HepG2 (cell line): ENCODE measurements around the gene MGAT4C. TPM values are rescaled to one million over a fixed set of nuclear protein-coding genes. Genes with fewer than 3 reads are reported as not detected.

Experiments used
- ATAC-seq: fragments of 200-7000 bp; cut with Tn5 transposase; 3 replicates; pipeline ENCODE4 v1.9.1; 2020; ENCODE audit warnings: mild to moderate bottlenecking, moderate library complexity
- BruUV-seq: library from RNA; stranded (reverse); fragments of 400-500 nt; replicated peaks from 2 replicates; lab custom pipeline; 2021; lab: Mats Ljungman, UMichigan
- CTCF ChIA-PET: fragments of 300-600 bp; formaldehyde crosslinking; extraction: SDS; loops from one replicate; lab custom pipeline; 2021; ENCODE audit warnings: low total read pairs, inconsistent platforms, low intra/inter-chr PET ratio; lab: Yijun Ruan, JAX
- POLR2A ChIA-PET: fragments of 350-600 bp; sonication (Branson Sonifier 250); formaldehyde crosslinking; loops from one replicate; lab custom pipeline; 2020; ENCODE audit warnings: antibody characterized with exemption, inconsistent platforms; lab: Yijun Ruan, JAX
- DNase-seq: peaks from one replicate; pipeline ENCODE4 v3.0.0-alpha.2; 2015; ENCODE audit warnings: low spot score
- FAIRE-seq: peaks from 3 replicates; lab custom pipeline; 2011; peaks lifted over from hg19 to GRCh38; lab: Jason Lieb, UNC
- H2AFZ ChIP-seq: one replicate; pipeline ENCODE4 v1.6.1; 2011; ENCODE audit warnings: low read length, inconsistent platforms
- H3K27ac ChIP-seq: fragments of 300-600 bp; 3 replicates; pipeline ENCODE4 v1.8.0; 2011; ENCODE audit warnings: mixed run types, mild to moderate bottlenecking, mixed read lengths, low read length, inconsistent platforms; ENCODE audit not compliant: insufficient read depth; ENCODE audit errors: extremely low read length
- H3K27me3 ChIP-seq, 2 experiments: fragments of 200-600 bp in 1 of 2; 2 replicates in 1 of 2; 3 replicates in 1 of 2; pipeline versions ENCODE4 v1.6.0 to v1.8.0; 2011; ENCODE audit warnings: low read length in 2 of 2, mild to moderate bottlenecking in 2 of 2, moderate library complexity in 2 of 2, inconsistent platforms in 1 of 2; ENCODE audit not compliant: insufficient read depth in 2 of 2, control insufficient read depth in 1 of 2
- H3K36me3 ChIP-seq, 2 experiments: fragments of 200-600 bp in 1 of 2; replicated peaks in 1 of 2; 2 replicates in 1 of 2; 3 replicates in 1 of 2; pipeline versions ENCODE4 v1.5.1 to v1.8.0; 2011; ENCODE audit warnings: low read length in 2 of 2, inconsistent platforms in 1 of 2; ENCODE audit not compliant: insufficient read depth in 2 of 2, control insufficient read depth in 1 of 2
- H3K4me1 ChIP-seq: 2 replicates; pipeline ENCODE4 v1.5.1; 2012; ENCODE audit warnings: low read length, inconsistent platforms; ENCODE audit not compliant: insufficient read depth
- H3K4me2 ChIP-seq: 2 replicates; pipeline ENCODE4 v1.6.0; 2011; ENCODE audit warnings: low read depth, low read length, inconsistent platforms
- H3K4me3 ChIP-seq, 3 experiments: fragments of 200-600 bp in 1 of 3; sonication (generic), shearing (Covaris generic) in 1 of 3; replicated peaks in 1 of 3; 2 replicates each; pipeline ENCODE4 v1.5.1; 2011 to 2016; ENCODE audit warnings: low read length in 3 of 3, inconsistent platforms in 2 of 3, low read depth in 2 of 3, mild to moderate bottlenecking in 2 of 3, control low read depth in 1 of 3, mixed read lengths in 1 of 3; ENCODE audit not compliant: insufficient read depth in 1 of 3
- H3K79me2 ChIP-seq: one replicate; pipeline ENCODE4 v1.6.1; 2011; ENCODE audit warnings: low read length, inconsistent platforms; ENCODE audit not compliant: insufficient read depth
- H3K9ac ChIP-seq: 2 replicates; pipeline ENCODE4 v1.6.0; 2011; ENCODE audit warnings: mild to moderate bottlenecking, low read depth, low read length, inconsistent platforms; ENCODE audit not compliant: insufficient read depth
- H3K9me3 ChIP-seq: 2 replicates; pipeline ENCODE4 v1.5.1; 2012; ENCODE audit warnings: mild to moderate bottlenecking, low read length
- H4K20me1 ChIP-seq: 2 replicates; pipeline ENCODE4 v1.6.0; 2011; ENCODE audit warnings: inconsistent platforms, mild to moderate bottlenecking, low read length, moderate library complexity; ENCODE audit not compliant: insufficient read depth
- ARID2 ChIP-seq: sonication (generic); formaldehyde crosslinking; IDR thresholded peaks from 2 replicates; pipeline ENCODE4 v1.8.1; 2022; ENCODE audit warnings: mild to moderate bottlenecking, missing genetic modification reagents, borderline replicate concordance
- ARID4A ChIP-seq: sonication (generic); formaldehyde crosslinking; IDR thresholded peaks from 2 replicates; pipeline ENCODE4 v1.5.0; 2020; ENCODE audit warnings: mild to moderate bottlenecking, missing genetic modification reagents, borderline replicate concordance
- ATF3 ChIP-seq: sonication (generic); formaldehyde crosslinking; IDR thresholded peaks from 2 replicates; pipeline ENCODE4 v1.4.0; 2020; ENCODE audit warnings: missing genetic modification reagents
- MAX ChIP-seq: IDR thresholded peaks from 2 replicates; pipeline ENCODE4 v1.6.1; 2012; ENCODE audit warnings: inconsistent platforms
- MLX ChIP-seq: IDR thresholded peaks from 2 replicates; pipeline ENCODE4 v1.6.1; 2016
- NAIF1 ChIP-seq: sonication (generic); formaldehyde crosslinking; IDR thresholded peaks from 2 replicates; pipeline ENCODE4 v1.5.0; 2020; ENCODE audit warnings: mild to moderate bottlenecking, missing genetic modification reagents, borderline replicate concordance
- NR1H2 ChIP-seq: sonication (generic); formaldehyde crosslinking; IDR thresholded peaks from 2 replicates; pipeline ENCODE4 v1.8.1; 2022; ENCODE audit warnings: low read depth, missing genetic modification reagents, borderline replicate concordance
- PHF21A ChIP-seq: sonication (generic); formaldehyde crosslinking; IDR thresholded peaks from 2 replicates; pipeline ENCODE4 v1.5.0; 2020; ENCODE audit warnings: mild to moderate bottlenecking, missing genetic modification reagents
- RNF2 ChIP-seq: fragments of 450-650 bp; conservative IDR thresholded peaks from 2 replicates; pipeline ENCODE4 v1.6.1; 2016; ENCODE audit warnings: low read depth
- SSRP1 ChIP-seq: IDR thresholded peaks from 2 replicates; pipeline ENCODE4 v1.6.1; 2016; ENCODE audit warnings: control low read depth
- YEATS2 ChIP-seq: sonication (generic); formaldehyde crosslinking; IDR thresholded peaks from 2 replicates; pipeline ENCODE4 v1.4.0; 2020; ENCODE audit warnings: missing genetic modification reagents, borderline replicate concordance
- ZFX ChIP-seq: sonication (generic); formaldehyde crosslinking; IDR thresholded peaks from 2 replicates; pipeline ENCODE4 v1.4.0; 2020; ENCODE audit warnings: mild to moderate bottlenecking, low read depth, missing genetic modification reagents, moderate library complexity
- ZMYM2 ChIP-seq: sonication (generic); formaldehyde crosslinking; IDR thresholded peaks from 2 replicates; pipeline ENCODE4 v1.8.0; 2022; ENCODE audit warnings: mild to moderate bottlenecking, missing genetic modification reagents
- ZNF367 ChIP-seq: sonication (generic); formaldehyde crosslinking; IDR thresholded peaks from 2 replicates; pipeline ENCODE4 v1.4.0; 2020; ENCODE audit warnings: missing genetic modification reagents, borderline replicate concordance
- ZNF879 ChIP-seq: sonication (generic); formaldehyde crosslinking; IDR thresholded peaks from 2 replicates; pipeline ENCODE4 v1.8.1; 2023; ENCODE audit warnings: missing genetic modification reagents
- WGBS: methylation state at CpG from one replicate; pipeline ENCODE4 v1.1.6; 2017; ENCODE audit warnings: low lambda C conversion rate; 5-methylcytosine and 5-hydroxymethylcytosine counted together
- in situ Hi-C: cut with HindIII; loops from 2 replicates; pipeline ENCODE4 v1.10.0; 2017; ENCODE audit warnings: low pct_unique_long_range_greater_than_20kb; ENCODE audit not compliant: extremely low pct_ligation_motif_present
- intact Hi-C: fragments of 100-400 bp; cut with micrococcal nuclease; formaldehyde crosslinking; loops from one replicate; pipeline ENCODE4 v1.10.0; 2022; ENCODE audit not compliant: unreplicated experiment
- polyA plus RNA-seq, 8 experiments: library from polyadenylated mRNA; depleted of rRNA in 3 of 8; stranded (reverse) in 7 of 8; unstranded in 1 of 8; fragments of >200 nt; fragmentation: Illumina TruSeq in 4 of 8; extraction: Trizol in 4 of 8; gene quantifications; 2 replicates each; pipeline versions ENCODE4 v1.2.1 to v1.2.3, GENCODE V29; 2011 to 2016; ENCODE audit warnings: low read depth in 4 of 8, missing spikeins in 1 of 8, mixed read lengths in 1 of 8; ENCODE audit not compliant: insufficient read depth in 1 of 8
- total RNA-seq, 5 experiments: library from RNA; depleted of rRNA; stranded (reverse); fragments of >200 nt; fragmentation: Illumina TruSeq; extraction: Trizol; gene quantifications; 2 replicates each; pipeline ENCODE4 v1.2.3, GENCODE V29; 2016; ENCODE audit warnings: low read depth in 1 of 5

MGAT4C gene
- total and polyA plus RNA-seq, 2 of the 13 experiments (the other 11 are each of a cell fraction or from before 2014, with no cell fraction given) = not detected

GRCh38 chr12:86158956-86159355 lies 97.2 kb downstream of the MGAT4C start:
- BruUV-seq = no TSS peak
- no peaks in the 10 kb centered on the region for H3K4me1 ChIP-seq
- CTCF ChIA-PET = no interaction called here
- no peak for TF ChIP-seq ARID4A (CRISPR knock-in tag)
- no peak for TF ChIP-seq MAX
- TF ChIP-seq MLX (CRISPR knock-in tag) = no peak
- TF ChIP-seq PHF21A (CRISPR knock-in tag) = no peak
- no peak for TF ChIP-seq ZMYM2 (CRISPR knock-in tag)
- no peak for TF ChIP-seq ATF3 (CRISPR knock-in tag)
- TF ChIP-seq SSRP1 (CRISPR knock-in tag) = no peak
- no peak for TF ChIP-seq ARID2 (CRISPR knock-in tag)
- no peak for TF ChIP-seq ZFX (CRISPR knock-in tag)
- TF ChIP-seq RNF2 = no peak
- TF ChIP-seq NAIF1 (CRISPR knock-in tag) = no peak
- no peak for TF ChIP-seq ZNF367 (CRISPR knock-in tag)
- TF ChIP-seq ZNF879 (CRISPR knock-in tag) = no peak
- no peak for TF ChIP-seq NR1H2 (CRISPR knock-in tag)
- TF ChIP-seq YEATS2 (CRISPR knock-in tag) = no peak
- TF ChIP-seq, all 625 proteins: peak for 0
- DNase-seq = no peak
- no peaks in the 10 kb centered on the region for H3K36me3 ChIP-seq
- in situ Hi-C loops (no loop called here), intact Hi-C loops (no loop called here)
- no peak overlapping the region for H3K9ac ChIP-seq
- no peak for FAIRE-seq
- POLR2A ChIA-PET = no interaction called here
- H2AFZ ChIP-seq = no peak overlapping the region
- WGBS = 1% methylated on average over 4 of the region's 4 CpGs
- no peak overlapping the region for H3K4me3 ChIP-seq
- H3K27me3 ChIP-seq = no peaks in the 10 kb centered on the region
- H3K79me2 ChIP-seq = no peaks in the 10 kb centered on the region
- no peak overlapping the region for H3K4me2 ChIP-seq
- no peaks in the 10 kb centered on the region for H4K20me1 ChIP-seq
- H3K27ac ChIP-seq = no peak overlapping the region
- ATAC-seq = no peak
- no peaks in the 10 kb centered on the region for H3K9me3 ChIP-seq
